Prostate gland (tissue), 2 donors: ENCODE results near the gene DLG4. TPM values are rescaled to one million over a fixed set of nuclear protein-coding genes. Genes with fewer than 3 reads are reported as not detected.

ENCODE experiments used
- DNase-seq: peaks from one replicate; pipeline ENCODE4 v3.0.0-alpha.2; 2019; ENCODE audit warnings: low spot score
- H3K27ac ChIP-seq, 2 donors: fragments of 200-600 bp; sonication (generic); 2 replicates each; pipeline ENCODE4 v1.5.1; 2017 to 2019
- H3K27me3 ChIP-seq: fragments of 200-600 bp; sonication (generic); replicated peaks from 2 replicates; pipeline ENCODE4 v1.5.1; 2019; ENCODE audit not compliant: insufficient read depth
- H3K36me3 ChIP-seq, 2 donors: fragments of 200-600 bp; sonication (generic); 1 replicate in 1 of 2; 2 replicates in 1 of 2; pipeline versions ENCODE4 v1.5.1 to v1.8.1; 2017 to 2019
- H3K4me1 ChIP-seq: fragments of 200-600 bp; sonication (generic); replicated peaks from 2 replicates; pipeline ENCODE4 v1.5.1; 2019
- H3K4me3 ChIP-seq, 2 donors: fragments of 200-600 bp; sonication (generic); 2 replicates each; pipeline ENCODE4 v1.5.1; 2017 to 2019
- H3K9me3 ChIP-seq: fragments of 200-600 bp; sonication (generic); 2 replicates; pipeline ENCODE4 v1.5.1; 2017
- POLR2A ChIP-seq: fragments of 450-650 bp; IDR thresholded peaks from one replicate; pipeline ENCODE4 v1.6.1; 2016; ENCODE audit warnings: antibody characterized with exemption, mild to moderate bottlenecking
- POLR2AphosphoS5 ChIP-seq: sonication (generic); formaldehyde crosslinking; IDR thresholded peaks from one replicate; pipeline ENCODE4 v1.6.1; 2017; ENCODE audit warnings: antibody characterized with exemption
- WGBS: methylation state at CpG from one replicate; pipeline ENCODE4 v1.1.5; 2018; 5-methylcytosine and 5-hydroxymethylcytosine counted together
- intact Hi-C: fragments of 100-400 bp; cut with DNase I; formaldehyde crosslinking; loops from one replicate; pipeline ENCODE4 v1.14.2; 2022
- total RNA-seq, 2 donors: library from RNA; depleted of rRNA; stranded (reverse); fragments of >200 nt; gene quantifications; one replicate each; pipeline ENCODE4 v1.1.0, GENCODE V29; 2016
- TF ChIP-seq, protein P1 (sequence below), 4 experiments: fragments of 200-600 bp in 2 of 4; fragments of 450-650 bp in 2 of 4; sonication (generic) in 2 of 4; IDR thresholded peaks; 1 replicate in 3 of 4; 2 replicates in 1 of 4; pipeline ENCODE4 v1.5.1; 2016 to 2019; ENCODE audit warnings: antibody characterized with exemption in 4 of 4, mild to moderate bottlenecking in 2 of 4, moderate library complexity in 2 of 4

The DLG4 gene
- total RNA-seq, 2 donors from 2014 or later: 9.3 to 31.6 TPM

DNA sequence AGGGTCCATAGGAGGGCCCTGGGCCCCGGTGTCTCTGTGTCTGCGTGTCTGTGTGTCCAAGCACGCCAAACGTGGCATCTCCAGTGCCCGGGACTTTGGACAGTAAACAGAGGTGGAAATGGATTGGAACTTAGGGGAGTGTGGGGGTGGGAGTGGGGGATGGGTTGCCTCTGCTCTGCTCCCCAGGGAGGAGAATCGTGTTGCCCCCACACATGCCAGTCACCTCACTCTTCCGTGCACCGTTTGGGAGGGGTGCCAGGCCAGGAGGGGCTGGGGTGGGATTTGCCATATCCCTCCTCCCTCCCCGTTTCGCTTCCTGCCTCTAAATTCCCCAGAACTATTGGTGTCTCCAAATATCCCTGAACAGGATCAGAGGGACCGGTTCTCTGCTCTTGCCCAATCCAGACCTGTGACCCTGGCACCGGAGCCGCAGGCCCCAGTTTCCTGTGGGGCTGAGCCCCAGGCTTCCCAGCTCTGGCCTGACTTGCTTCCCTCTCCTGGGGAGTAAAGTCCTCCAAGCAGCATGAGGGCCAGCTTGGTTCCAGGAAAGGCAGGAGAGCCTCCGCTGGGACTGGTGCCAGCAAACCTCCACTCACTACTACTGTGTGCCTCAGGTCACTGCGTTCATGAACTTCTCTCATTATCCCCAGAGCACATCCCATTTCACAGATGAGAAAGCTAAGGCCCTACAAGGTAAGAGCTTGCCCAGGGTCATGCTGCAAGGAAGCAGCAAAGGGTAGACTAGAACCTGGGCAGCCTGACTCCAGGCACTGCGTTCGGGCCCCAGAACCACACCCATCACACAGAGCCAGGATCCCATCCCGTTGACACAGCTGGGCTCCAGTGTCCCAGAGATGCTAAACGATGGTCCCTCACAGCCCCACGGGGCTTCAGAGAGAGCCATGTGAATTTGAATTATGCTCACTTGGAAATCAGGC lies 40.0 kb downstream of the DLG4 start, which contains the start of gene ASGR1:
Gene ASGR1, minus strand, starts transcription at position 54 of the 938 bp plus-strand sequence. CDS start 807 bp downstream, outside the sequence.
- TF ChIP-seq, protein P1, sequence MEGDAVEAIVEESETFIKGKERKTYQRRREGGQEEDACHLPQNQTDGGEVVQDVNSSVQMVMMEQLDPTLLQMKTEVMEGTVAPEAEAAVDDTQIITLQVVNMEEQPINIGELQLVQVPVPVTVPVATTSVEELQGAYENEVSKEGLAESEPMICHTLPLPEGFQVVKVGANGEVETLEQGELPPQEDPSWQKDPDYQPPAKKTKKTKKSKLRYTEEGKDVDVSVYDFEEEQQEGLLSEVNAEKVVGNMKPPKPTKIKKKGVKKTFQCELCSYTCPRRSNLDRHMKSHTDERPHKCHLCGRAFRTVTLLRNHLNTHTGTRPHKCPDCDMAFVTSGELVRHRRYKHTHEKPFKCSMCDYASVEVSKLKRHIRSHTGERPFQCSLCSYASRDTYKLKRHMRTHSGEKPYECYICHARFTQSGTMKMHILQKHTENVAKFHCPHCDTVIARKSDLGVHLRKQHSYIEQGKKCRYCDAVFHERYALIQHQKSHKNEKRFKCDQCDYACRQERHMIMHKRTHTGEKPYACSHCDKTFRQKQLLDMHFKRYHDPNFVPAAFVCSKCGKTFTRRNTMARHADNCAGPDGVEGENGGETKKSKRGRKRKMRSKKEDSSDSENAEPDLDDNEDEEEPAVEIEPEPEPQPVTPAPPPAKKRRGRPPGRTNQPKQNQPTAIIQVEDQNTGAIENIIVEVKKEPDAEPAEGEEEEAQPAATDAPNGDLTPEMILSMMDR (IDR thresholded peaks at IDR 0.05): no peak
- TF ChIP-seq POLR2AphosphoS5 (no peak), POLR2A (no peak)
- Histone ChIP-seq H3K9me3 (no peaks in the 10 kb centered on the region), H3K27ac (no peak within 1 kb of the TSS), H3K27me3 (no peaks in the 10 kb centered on the region), H3K36me3 (no peaks in the 10 kb centered on the region), H3K4me3 (no peak within 1 kb of the TSS), H3K4me1 (peaks cover 6% of the 10 kb centered on the region)
- WGBS: 60% methylated on average over 20 of the region's 20 CpGs
- no peak for DNase-seq
- intact Hi-C loops: loop anchor here (5.0 kb wide), 1 partner anchor 132 kb away; no protein-coding TSS in a partner anchor

DNA sequence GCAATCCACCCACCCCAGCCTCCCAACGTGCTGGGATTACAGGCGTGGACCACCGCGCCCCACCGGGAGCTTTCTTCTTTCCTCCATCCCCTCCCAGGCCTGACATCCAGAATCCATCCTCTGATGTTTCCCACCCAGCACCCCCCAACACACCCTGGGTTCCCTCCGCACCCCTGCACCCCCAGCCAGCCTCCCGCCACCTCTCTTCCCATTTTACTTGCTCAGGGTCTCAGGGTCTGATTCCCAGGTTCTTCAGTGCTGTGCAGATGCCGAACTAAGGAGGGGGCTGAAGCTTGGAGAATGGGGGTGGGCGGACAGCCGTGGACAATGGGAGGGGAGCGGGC lies 40.7 kb downstream of the DLG4 start:
- H3K27ac ChIP-seq: no peak overlapping the region
- no peaks in the 10 kb centered on the region for H3K9me3 ChIP-seq
- no peak overlapping the region for H3K4me3 ChIP-seq
- intact Hi-C loops: loop anchor here (5.0 kb wide), 1 partner anchor 132 kb away; no protein-coding TSS in a partner anchor
- TF ChIP-seq, protein P1 (IDR thresholded peaks at IDR 0.05): no peak
- TF ChIP-seq POLR2AphosphoS5 (no peak), POLR2A (no peak)
- peaks cover 6% of the 10 kb centered on the region for H3K4me1 ChIP-seq
- WGBS: 60% methylated on average over 11 of the region's 11 CpGs
- H3K27me3 ChIP-seq: no peaks in the 10 kb centered on the region
- no peaks in the 10 kb centered on the region for H3K36me3 ChIP-seq
- DNase-seq: no peak

DNA sequence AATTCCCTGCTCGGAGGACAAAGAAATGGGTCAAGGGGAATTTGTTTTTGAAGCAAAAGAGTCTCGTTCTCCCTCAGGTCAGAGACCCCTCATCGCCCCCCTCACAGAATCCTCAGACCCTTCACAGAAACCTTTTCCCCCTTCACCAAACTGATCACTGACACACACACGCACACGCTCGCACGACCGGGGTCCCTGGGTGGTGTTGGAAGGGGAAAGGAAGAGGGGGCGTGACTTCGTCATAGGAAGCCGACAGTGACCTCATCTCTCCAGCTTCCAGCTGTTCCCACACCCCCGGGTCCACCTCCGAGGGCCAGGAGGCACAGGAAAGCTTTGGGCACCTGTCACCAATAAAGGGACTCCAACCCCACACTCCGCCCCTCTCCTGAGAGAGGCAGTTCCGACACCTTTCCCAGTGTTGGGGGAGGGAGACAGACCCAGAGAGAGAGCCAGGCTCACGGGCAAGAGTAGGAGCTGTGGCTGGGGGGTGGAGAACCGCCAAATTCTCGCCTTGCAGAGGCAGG lies 41.6 kb downstream of the DLG4 start:
- H3K9me3 ChIP-seq: no peaks in the 10 kb centered on the region
- no peaks in the 10 kb centered on the region for H3K27me3 ChIP-seq
- intact Hi-C loops: loop anchor here (5.0 kb wide), 1 partner anchor 131 kb away; no protein-coding TSS in a partner anchor

DNA sequence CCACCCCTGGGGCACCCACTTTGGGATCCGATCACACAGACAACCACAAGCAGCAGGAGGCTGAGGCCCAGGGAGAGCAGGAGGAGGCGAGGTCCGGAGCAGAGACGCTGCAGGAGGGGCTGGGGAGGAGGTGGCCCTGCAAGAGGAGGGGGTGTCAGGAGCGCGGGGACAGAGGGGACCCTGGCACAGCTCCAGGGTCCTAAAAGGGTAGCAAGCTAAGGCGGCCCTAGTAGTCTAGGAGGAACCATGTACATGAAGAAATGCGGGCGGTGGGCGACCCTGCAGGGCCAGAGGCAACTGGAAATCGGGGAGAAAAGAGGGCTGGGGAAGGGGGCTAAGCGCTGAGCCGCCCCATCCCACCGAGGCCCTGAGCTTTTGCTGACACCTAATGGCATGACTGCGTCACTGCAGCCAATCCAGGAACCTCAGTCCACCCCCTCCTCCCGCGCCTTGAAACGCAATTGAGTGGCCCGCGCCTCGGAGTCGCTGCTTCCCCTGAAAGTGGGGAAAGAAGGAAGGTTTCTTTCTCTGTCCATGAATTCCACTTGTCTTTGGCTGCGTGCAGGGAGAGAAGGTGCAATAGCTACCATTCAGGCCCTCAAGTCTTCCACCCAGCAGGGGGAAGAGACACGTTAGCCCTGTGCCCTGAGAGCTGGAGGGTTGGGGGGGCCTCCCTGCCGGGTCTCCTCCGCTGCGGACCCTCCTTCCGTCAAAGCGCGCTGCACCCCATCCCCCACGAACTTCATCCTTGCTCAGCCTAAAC lies 42.3 kb downstream of the DLG4 start:
- DNase-seq: peak; percentile 54
- Histone ChIP-seq H3K4me3 (peak overlapping the region; percentile 12 to 19), H3K4me1 (peaks cover 6% of the 10 kb centered on the region), H3K27me3 (no peaks in the 10 kb centered on the region), H3K27ac (no peak overlapping the region), H3K36me3 (no peaks in the 10 kb centered on the region), H3K9me3 (no peaks in the 10 kb centered on the region)
- intact Hi-C loops: loop anchor here (5.0 kb wide), 1 partner anchor 130 kb away; no protein-coding TSS in a partner anchor
- TF ChIP-seq POLR2AphosphoS5: peak; percentile 14
- no peak for TF ChIP-seq POLR2A
- TF ChIP-seq, protein P1 (IDR thresholded peaks at IDR 0.05): peak; percentile 60 to 85 (median 76)
- WGBS: 1% methylated on average over 31 of the region's 31 CpGs

More for the DNA sequence above, 41.6 kb downstream of the DLG4 start:
- H3K27ac ChIP-seq: no peak overlapping the region
- no peaks in the 10 kb centered on the region for H3K36me3 ChIP-seq
- TF ChIP-seq POLR2AphosphoS5: no peak
- TF ChIP-seq POLR2A: no peak
- TF ChIP-seq, protein P1 (IDR thresholded peaks at IDR 0.05): no peak
- peaks cover 6% of the 10 kb centered on the region for H3K4me1 ChIP-seq
- 4% methylated on average over 18 of the region's 18 CpGs for WGBS
- peak overlapping the region; percentile 12 to 19 for H3K4me3 ChIP-seq
- DNase-seq: no peak
